ENCODE results near the gene TMEM108.

TMEM108 gene

GRCh38 chr3:133283958-133284807 is 246.0 kb downstream of the TMEM108 start:
- DNase-seq = no peak

GRCh38 chr3:133289322-133289721 is 251.1 kb downstream of the TMEM108 start:
- no peak for DNase-seq

GRCh38 chr3:133292296-133292695 is 254.1 kb downstream of the TMEM108 start:
- no peak for DNase-seq

- no peak for DNase-seq
These were observed 255.4 kb downstream of the TMEM108 start for GRCh38 chr3:133293397-133294110.

GRCh38 chr3:133294253-133294652 is 256.1 kb downstream of the TMEM108 start:
- DNase-seq = no peak

GRCh38 chr3:133295199-133295901 is 257.2 kb downstream of the TMEM108 start:
- DNase-seq = no peak

GRCh38 chr3:133295944-133296917 is 258.0 kb downstream of the TMEM108 start:
- no peak for DNase-seq

GRCh38 chr3:133296981-133297380 is 258.8 kb downstream of the TMEM108 start:
- DNase-seq = no peak

- DNase-seq = no peak
These were observed 261.9 kb downstream of the TMEM108 start for GRCh38 chr3:133300102-133300501.

GRCh38 chr3:133301194-133301593 is 263.0 kb downstream of the TMEM108 start:
- no peak for DNase-seq

- no peak for DNase-seq
These were observed 263.5 kb downstream of the TMEM108 start for GRCh38 chr3:133301731-133302130.

GRCh38 chr3:133303430-133303829 is 265.2 kb downstream of the TMEM108 start:
- DNase-seq = no peak

GRCh38 chr3:133317866-133318265 is 279.7 kb downstream of the TMEM108 start:
- DNase-seq = no peak

GRCh38 chr3:133328373-133328772 is 290.2 kb downstream of the TMEM108 start:
- DNase-seq = no peak

GRCh38 chr3:133329626-133330025 is 291.4 kb downstream of the TMEM108 start:
- no peak for DNase-seq

- DNase-seq = no peak
These were observed 291.9 kb downstream of the TMEM108 start for GRCh38 chr3:133330065-133330464.

- no peak for DNase-seq
These were observed 292.3 kb downstream of the TMEM108 start for GRCh38 chr3:133330522-133330921.

GRCh38 chr3:133354721-133355120 is 316.5 kb downstream of the TMEM108 start:
- no peak for DNase-seq

- DNase-seq = no peak
These were observed 322.3 kb downstream of the TMEM108 start for GRCh38 chr3:133360476-133360875.

- DNase-seq = no peak
These were observed 322.8 kb downstream of the TMEM108 start for GRCh38 chr3:133361011-133361410.

GRCh38 chr3:133361435-133361834 is 323.2 kb downstream of the TMEM108 start:
- no peak for DNase-seq

- DNase-seq = no peak
These were observed 324.3 kb downstream of the TMEM108 start for GRCh38 chr3:133362539-133362938.
